Psoas muscle (tissue), 8 donors: ENCODE data around the gene GLI3. TPM values are rescaled to one million over a fixed set of nuclear protein-coding genes. Genes with fewer than 3 reads are reported as not detected.

Experiments
- ATAC-seq, 4 donors: fragments of 200-7000 bp; cut with Tn5 transposase; one replicate each; pipeline ENCODE4 v1.9.1; 2020; ENCODE audit warnings: moderate library complexity in 3 of 4, mild to moderate bottlenecking in 2 of 4
- DNase-seq, 2 donors: peaks; one replicate each; pipeline ENCODE4 v3.0.0-alpha.2; 2020
- H3K27ac ChIP-seq: fragments of 200-600 bp; one replicate; pipeline ENCODE4 v1.8.0; 2022
- H3K27me3 ChIP-seq, 3 donors: fragments of 200-600 bp in 1 of 3; one replicate each; pipeline versions ENCODE4 v1.6.1 to v1.8.0; 2013 to 2022; ENCODE audit warnings: low read length in 2 of 3, mild to moderate bottlenecking in 2 of 3, moderate library complexity in 1 of 3; ENCODE audit not compliant: insufficient read depth in 3 of 3
- H3K36me3 ChIP-seq, 2 donors: fragments of 200-600 bp in 1 of 2; one replicate each; pipeline versions ENCODE4 v1.6.1 to v1.8.0; 2013 to 2022; ENCODE audit warnings: low read depth in 1 of 2, mild to moderate bottlenecking in 1 of 2, moderate library complexity in 1 of 2; ENCODE audit not compliant: insufficient read depth in 1 of 2
- H3K4me1 ChIP-seq: fragments of 200-600 bp; one replicate; pipeline ENCODE4 v1.8.0; 2022
- H3K4me3 ChIP-seq: fragments of 200-600 bp; one replicate; pipeline ENCODE4 v1.8.0; 2022; ENCODE audit warnings: mild to moderate bottlenecking
- H3K9me3 ChIP-seq: fragments of 200-600 bp; one replicate; pipeline ENCODE4 v1.8.0; 2022
- CTCF ChIP-seq: fragments of 200-600 bp; IDR thresholded peaks from one replicate; pipeline ENCODE4 v1.8.0; 2022; ENCODE audit warnings: antibody characterized with exemption
- WGBS, 3 donors: extraction: QIAGEN DNeasy Blood & Tissue Kit; methylation state at CpG; one replicate each; pipeline versions ENCODE4 v1.1.6 to v1.1.7; 2013; 5-methylcytosine and 5-hydroxymethylcytosine counted together
- intact Hi-C, 2 donors: fragments of 100-400 bp; cut with DNase I; formaldehyde crosslinking; loops; one replicate each; pipeline versions ENCODE4 v1.11.0 to v1.14.2; 2022
- polyA plus RNA-seq, 3 donors: library from polyadenylated mRNA; stranded (reverse); fragments of 200-250 nt; gene quantifications; one replicate each; pipeline ENCODE4 v1.2.3, GENCODE V29; 2013
- total RNA-seq, 4 donors: library from RNA; stranded (reverse); fragmentation: NEBNext Ultra II Directional in 2 of 4; extraction: Animal tissue kit (Norgen Biotek cat#: 25700) in 2 of 4; gene quantifications; one replicate each; pipeline versions ENCODE4 v1.2.1 to v1.2.4, GENCODE V29; 2021 to 2023
- donor health status: healthy with polysubstance abuse.
- donor health status: DM: no; HTN: no; CAD: no; lungs with moderate emphysema.
- donor health status: Bipolar disorder and iron deficiency.
- donor health status: healthy.
- donor health status: DM: yes; HTN: yes; CAD: no.
- donor health status: DM: no; HTN: no; CAD: no.
- donor health status: DM: no; HTN: no; CAD: no.
- donor health status: DM: yes; HTN: yes; CAD: no.

GLI3 gene
- total and polyA plus RNA-seq, 7 donors = 0.24 to 4.9 (median 3.2) TPM

- Histone ChIP-seq H3K4me1 (no peaks in the 10 kb centered on the region), H3K27me3 (no peaks in the 10 kb centered on the region), H3K36me3 (no peaks in the 10 kb centered on the region), H3K4me3 (no peak overlapping the region), H3K9me3 (no peaks in the 10 kb centered on the region), H3K27ac (no peak overlapping the region)
- peak; percentile 99 for TF ChIP-seq CTCF
- intact Hi-C loops = loop anchor here (2.0 to 5.0 kb wide), 6 partner anchors 34 to 1319 kb away; no protein-coding TSS in a partner anchor
- DNase-seq = peak; percentile 79 to 88
- WGBS, 3 donors = 0 to 1% (median 1%) methylated on average over 16 of the region's 16 CpGs
- ATAC-seq = peak; percentile 88 to 95 (median 92)
Observed at GRCh38 chr7:41943094-41943577, 293.9 kb downstream of the GLI3 start.

GRCh38 chr7:41942468-41943093 is 294.4 kb downstream of the GLI3 start:
- Histone ChIP-seq H3K27me3 (no peaks in the 10 kb centered on the region), H3K4me1 (no peaks in the 10 kb centered on the region), H3K4me3 (no peak overlapping the region), H3K27ac (no peak overlapping the region), H3K9me3 (no peaks in the 10 kb centered on the region), H3K36me3 (no peaks in the 10 kb centered on the region)
- DNase-seq (no peak), ATAC-seq (peak in 2 of 4 donors; percentile 7 to 21)
- TF ChIP-seq CTCF = no peak
- intact Hi-C loops = loop anchor here (2.0 to 5.0 kb wide), 6 partner anchors 35 to 1320 kb away; no protein-coding TSS in a partner anchor
- 71 to 73% (median 73%) methylated on average over 23 of the region's 23 CpGs for WGBS, 3 donors

GRCh38 chr7:41940760-41941343 is 296.2 kb downstream of the GLI3 start:
- Histone ChIP-seq H3K4me3 (no peak overlapping the region), H3K4me1 (no peaks in the 10 kb centered on the region), H3K9me3 (no peaks in the 10 kb centered on the region), H3K36me3 (no peaks in the 10 kb centered on the region), H3K27me3 (no peaks in the 10 kb centered on the region), H3K27ac (no peak overlapping the region)
- ATAC-seq (peak; percentile 84 to 90 (median 87)), DNase-seq (peak; percentile 61 to 68)
- 6 to 9% (median 6%) methylated on average over 6 of the region's 6 CpGs for WGBS, 3 donors
- TF ChIP-seq CTCF = peak; percentile 90
- intact Hi-C loops = loop anchor here (5.0 kb wide), 4 partner anchors 36 to 1321 kb away; no protein-coding TSS in a partner anchor

GRCh38 chr7:41938371-41938770 is 298.6 kb downstream of the GLI3 start:
- intact Hi-C loops = no loop called here
- no peak for TF ChIP-seq CTCF
- Histone ChIP-seq H3K4me3 (no peak overlapping the region), H3K27ac (no peak overlapping the region), H3K27me3 (no peaks in the 10 kb centered on the region), H3K4me1 (no peaks in the 10 kb centered on the region), H3K9me3 (no peaks in the 10 kb centered on the region), H3K36me3 (no peaks in the 10 kb centered on the region)
- WGBS, 3 donors = 65 to 90% (median 82%) methylated on average over 2 of the region's 2 CpGs
- ATAC-seq (no peak), DNase-seq (no peak)
